Measurements from ENCODE around the gene NAT9. TPM values are rescaled to one million over a fixed set of nuclear protein-coding genes. Genes with fewer than 3 reads are reported as not detected.

NAT9 gene
- total RNA-seq, 6 experiments from 2014 or later = 10.0 to 23.0 (median 16.3) TPM

DNA sequence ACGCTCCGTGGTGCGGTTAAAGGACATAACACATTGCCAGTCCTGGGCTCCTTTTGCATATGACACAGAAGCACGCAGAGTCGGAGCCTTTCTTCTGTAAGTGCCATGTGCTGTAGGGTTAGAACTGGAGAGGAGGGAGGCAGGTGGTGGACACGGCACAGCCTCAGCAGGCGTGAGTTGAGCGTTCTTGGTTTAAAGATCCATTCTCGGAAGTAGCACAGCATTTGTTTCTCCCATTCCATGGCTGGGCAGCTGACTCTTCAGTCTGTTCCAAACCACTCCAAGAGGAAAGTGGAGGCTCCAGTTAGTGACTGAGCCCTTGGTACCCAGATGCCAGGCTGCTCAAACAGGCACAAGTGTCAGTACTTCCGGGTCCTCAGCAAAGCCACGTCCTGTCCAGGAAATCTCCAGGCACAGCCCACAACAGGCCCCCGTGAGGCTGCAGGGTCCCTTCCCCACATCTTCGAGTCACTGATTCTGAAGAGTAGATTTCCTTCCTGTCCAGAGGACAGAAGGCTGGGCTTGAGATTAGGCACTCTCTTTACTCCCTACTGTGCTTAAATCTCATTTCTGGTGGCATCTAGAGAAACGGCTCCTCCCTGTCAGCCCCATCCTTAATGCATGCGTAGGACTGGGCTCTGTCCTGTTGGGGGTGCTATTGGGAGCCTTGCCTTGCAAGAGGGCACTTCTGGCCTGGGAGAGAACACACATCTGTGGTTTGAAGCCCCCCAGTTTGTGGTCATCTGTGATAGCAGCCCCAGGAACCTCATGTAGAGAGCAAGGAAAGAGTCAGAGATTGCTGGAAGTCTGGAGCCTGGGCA, 39.6 kb upstream of the NAT9 start:
- Histone ChIP-seq H3K9me3 (no peaks in the 10 kb centered on the region), H3K36me3 (no peaks in the 10 kb centered on the region), H3K4me1 (no peaks in the 10 kb centered on the region), H3K27ac (no peak overlapping the region), H3K4me3 (no peak overlapping the region), H3K27me3 (no peaks in the 10 kb centered on the region)
- 92% methylated on average over 2 of the region's 15 CpGs for WGBS (ENCODE audit: insufficient coverage, low coverage, low lambda C conversion rate, missing lambda C conversion rate)
- TF ChIP-seq, protein P1, sequence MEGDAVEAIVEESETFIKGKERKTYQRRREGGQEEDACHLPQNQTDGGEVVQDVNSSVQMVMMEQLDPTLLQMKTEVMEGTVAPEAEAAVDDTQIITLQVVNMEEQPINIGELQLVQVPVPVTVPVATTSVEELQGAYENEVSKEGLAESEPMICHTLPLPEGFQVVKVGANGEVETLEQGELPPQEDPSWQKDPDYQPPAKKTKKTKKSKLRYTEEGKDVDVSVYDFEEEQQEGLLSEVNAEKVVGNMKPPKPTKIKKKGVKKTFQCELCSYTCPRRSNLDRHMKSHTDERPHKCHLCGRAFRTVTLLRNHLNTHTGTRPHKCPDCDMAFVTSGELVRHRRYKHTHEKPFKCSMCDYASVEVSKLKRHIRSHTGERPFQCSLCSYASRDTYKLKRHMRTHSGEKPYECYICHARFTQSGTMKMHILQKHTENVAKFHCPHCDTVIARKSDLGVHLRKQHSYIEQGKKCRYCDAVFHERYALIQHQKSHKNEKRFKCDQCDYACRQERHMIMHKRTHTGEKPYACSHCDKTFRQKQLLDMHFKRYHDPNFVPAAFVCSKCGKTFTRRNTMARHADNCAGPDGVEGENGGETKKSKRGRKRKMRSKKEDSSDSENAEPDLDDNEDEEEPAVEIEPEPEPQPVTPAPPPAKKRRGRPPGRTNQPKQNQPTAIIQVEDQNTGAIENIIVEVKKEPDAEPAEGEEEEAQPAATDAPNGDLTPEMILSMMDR (IDR thresholded peaks at IDR 0.05) = no peak
- TF ChIP-seq POLR2A (IDR thresholded peaks at IDR 0.05) = no peak
- no peak for DNase-seq
- intact Hi-C loops (cut with DNase I) = no loop called here
- no peak for ATAC-seq

DNA sequence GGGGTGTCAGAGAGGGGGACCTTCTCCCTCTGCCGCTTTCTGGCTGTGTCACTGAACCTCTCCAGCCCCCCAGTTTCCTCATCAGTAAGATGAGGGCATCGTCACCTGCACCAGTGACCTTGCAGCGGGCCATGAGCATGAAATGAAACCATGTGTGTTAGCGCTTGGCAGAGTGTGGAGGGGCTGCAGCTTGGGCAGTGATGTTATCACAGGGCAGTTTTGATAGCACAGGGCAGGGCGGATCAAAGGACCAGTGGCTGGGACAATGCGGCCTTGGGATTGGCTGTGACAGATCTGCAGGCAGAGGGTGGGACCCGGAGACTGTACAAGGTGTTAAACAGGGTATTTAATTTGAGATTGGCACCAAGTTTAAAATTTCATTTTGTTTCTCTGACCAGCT, 38.9 kb upstream of the NAT9 start:
- H3K4me1 ChIP-seq = no peaks in the 10 kb centered on the region
- 93% methylated on average over 7 of the region's 7 CpGs for WGBS (ENCODE audit: insufficient coverage, low coverage, low lambda C conversion rate, missing lambda C conversion rate)
- no peak overlapping the region for H3K4me3 ChIP-seq
- H3K27ac ChIP-seq = no peak overlapping the region
- H3K9me3 ChIP-seq = no peaks in the 10 kb centered on the region
- no peak for ATAC-seq
- no peak for TF ChIP-seq POLR2A (IDR thresholded peaks at IDR 0.05)
- TF ChIP-seq, protein P1 (IDR thresholded peaks at IDR 0.05) = no peak
- DNase-seq = no peak
- intact Hi-C loops (cut with DNase I) = no loop called here
- no peaks in the 10 kb centered on the region for H3K27me3 ChIP-seq
- H3K36me3 ChIP-seq = no peaks in the 10 kb centered on the region

- DNase-seq (no peak), ATAC-seq (no peak)
- H3K4me1 ChIP-seq = no peaks in the 10 kb centered on the region
- no peaks in the 10 kb centered on the region for H3K9me3 ChIP-seq
- TF ChIP-seq, protein P1 (IDR thresholded peaks at IDR 0.05) = peak in 1 of 4 donors; percentile 5
- no peak for TF ChIP-seq POLR2A (IDR thresholded peaks at IDR 0.05)
- no peak overlapping the region for H3K4me3 ChIP-seq
- H3K27me3 ChIP-seq = no peaks in the 10 kb centered on the region
- no peaks in the 10 kb centered on the region for H3K36me3 ChIP-seq
- 100% methylated on average over 2 of the region's 5 CpGs for WGBS (ENCODE audit: insufficient coverage, low coverage, low lambda C conversion rate, missing lambda C conversion rate)
- no peak overlapping the region for H3K27ac ChIP-seq
- intact Hi-C loops (cut with DNase I) = no loop called here
Measured at GRCh38 chr17:74814453-74814852, 38.3 kb upstream of the NAT9 start.

DNA sequence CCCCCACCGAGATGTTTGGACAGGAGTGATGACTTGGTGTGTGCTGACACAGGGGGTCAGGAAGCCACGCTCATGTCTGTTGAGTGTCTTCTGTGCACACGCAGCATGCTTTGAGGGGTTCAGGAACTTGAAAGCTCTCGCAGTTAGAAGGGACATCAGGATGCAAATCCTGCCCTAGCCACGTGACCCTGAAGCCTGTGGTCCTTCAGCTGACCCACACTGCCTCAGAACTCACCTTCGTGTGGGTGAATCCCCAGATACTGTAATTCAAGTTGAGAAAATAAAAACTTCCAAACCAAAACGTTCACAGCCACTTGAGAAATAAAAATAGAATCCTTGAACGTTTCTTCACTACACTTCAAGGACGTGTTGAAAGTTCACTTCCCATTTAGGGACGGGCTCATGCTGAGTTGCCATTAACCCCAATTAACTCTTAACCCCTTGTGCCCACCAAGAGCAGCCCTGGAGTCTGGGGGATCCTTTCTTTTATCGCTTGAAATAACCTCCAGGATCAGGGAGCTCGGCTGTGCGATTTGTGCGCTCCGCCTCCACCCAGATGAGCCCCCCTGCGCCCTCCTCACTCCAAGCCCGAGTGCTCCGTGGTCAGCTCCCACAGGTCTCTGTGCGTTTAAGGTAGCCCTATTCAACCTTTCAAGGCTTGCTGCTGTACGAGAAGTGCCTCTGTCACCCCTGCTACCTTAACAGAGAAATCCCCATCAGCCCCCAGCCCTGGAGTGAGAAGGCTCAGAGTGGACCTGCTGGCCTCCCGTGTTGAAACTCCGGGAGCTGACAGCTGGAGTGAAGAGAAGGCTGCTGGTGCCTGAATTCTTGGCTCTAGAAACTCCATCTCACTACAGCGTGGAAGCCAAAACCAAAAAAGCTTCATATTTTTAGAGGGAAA, 36.2 kb upstream of the NAT9 start:
- no peak overlapping the region for H3K27ac ChIP-seq
- H3K4me3 ChIP-seq = no peak overlapping the region
- ATAC-seq = no peak

More for the DNA sequence above, 36.2 kb upstream of the NAT9 start:
- 56% methylated on average over 17 of the region's 23 CpGs for WGBS (ENCODE audit: insufficient coverage, low coverage, low lambda C conversion rate, missing lambda C conversion rate)
- Histone ChIP-seq H3K4me1 (no peaks in the 10 kb centered on the region), H3K9me3 (no peaks in the 10 kb centered on the region), H3K27me3 (no peaks in the 10 kb centered on the region), H3K36me3 (no peaks in the 10 kb centered on the region)
- TF ChIP-seq POLR2A (IDR thresholded peaks at IDR 0.05) = no peak
- TF ChIP-seq, protein P1 (IDR thresholded peaks at IDR 0.05) = no peak
- no peak for DNase-seq
- intact Hi-C loops (cut with DNase I) = no loop called here

Data from right lobe of liver (tissue), 6 donors.